Measurements from ENCODE around the gene KRTAP5-5.
A peak's percentile ranks its signal among the peaks of the same experiment; 100 is the strongest.

Gene KRTAP5-5

DNA sequence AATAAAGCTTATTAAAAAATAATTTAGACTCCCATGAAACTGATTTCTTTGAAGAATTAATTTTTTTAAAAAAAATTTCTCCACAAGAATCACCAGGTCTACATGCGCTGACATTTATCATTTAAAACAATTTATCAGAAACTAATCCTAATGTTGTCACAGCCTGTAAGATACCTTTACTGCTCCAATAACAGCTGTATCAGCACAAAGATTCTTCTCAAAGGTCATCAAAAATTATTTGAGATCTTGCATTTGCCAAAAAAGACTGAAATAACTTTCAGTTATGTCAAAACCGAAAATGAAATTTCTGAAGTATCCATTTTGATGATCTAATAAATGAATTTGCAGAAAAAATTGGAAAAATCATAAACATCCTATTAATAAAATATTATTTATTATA, 8.1 kb downstream of the KRTAP5-5 start:
- H3K4me3 ChIP-seq (ENCODE audit: low read length in 2 of 2) = no peak overlapping the region
- H4K91ac ChIP-seq (ENCODE audit: low read depth, low read length, poor library complexity) = no peak overlapping the region
- H3K4ac ChIP-seq (ENCODE audit: low read length) = no peak overlapping the region
- no peak overlapping the region for H2BK15ac ChIP-seq (ENCODE audit: low read length)
- no peaks in the 10 kb centered on the region for H3K4me1 ChIP-seq (ENCODE audit: control insufficient read depth in 2 of 2, insufficient read depth in 1 of 2, low read depth in 1 of 2, low read length in 2 of 2)
- DNase-seq (ENCODE audit: low spot score) = no peak
- H3K9me3 ChIP-seq (replicated peaks in 1 of 2; ENCODE audit: control insufficient read depth in 2 of 2, insufficient read depth in 1 of 2, low read depth in 1 of 2, low read length in 2 of 2) = no peaks in the 10 kb centered on the region
- H3K36me3 ChIP-seq (replicated peaks in 1 of 2; ENCODE audit: control insufficient read depth in 2 of 2, insufficient read depth in 2 of 2, low read length in 2 of 2) = no peaks in the 10 kb centered on the region
- H3K9ac ChIP-seq (ENCODE audit: low read depth, low read length, poor library complexity) = no peak overlapping the region
- H3K4me2 ChIP-seq (ENCODE audit: insufficient read depth, low read length, poor library complexity, severe bottlenecking) = no peak overlapping the region
- H3K27me3 ChIP-seq (ENCODE audit: control insufficient read depth in 3 of 3, insufficient read depth in 3 of 3, low read depth in 1 of 3, low read length in 3 of 3) = peaks cover 0 to 39% (median 0%) of the 10 kb centered on the region in 3 experiments
- no peak overlapping the region for H2BK120ac ChIP-seq (ENCODE audit: low read depth, low read length)
- no peak overlapping the region for H2AFZ ChIP-seq (ENCODE audit: low read length)
- no peak overlapping the region for H3K18ac ChIP-seq (ENCODE audit: low read length)
- H2BK12ac ChIP-seq (ENCODE audit: low read length) = no peak overlapping the region
- no peaks in the 10 kb centered on the region for H3K79me1 ChIP-seq (ENCODE audit: low read depth, low read length)
- no CpG with 5 or more reads among the region's 2 CpGs for WGBS, 2 donors (ENCODE audit: extremely low coverage in 2 of 2, insufficient read length in 2 of 2, insufficient replicate concordance in 1 of 2)
- H4K8ac ChIP-seq (ENCODE audit: low read depth, low read length) = no peak overlapping the region
- H2BK5ac ChIP-seq (ENCODE audit: low read length) = no peak overlapping the region
- no peak overlapping the region for H3K23ac ChIP-seq (ENCODE audit: low read depth, low read length, poor library complexity)
- no peak overlapping the region for H3K27ac ChIP-seq (replicated peaks; ENCODE audit: low read length)
- H2AK5ac ChIP-seq (ENCODE audit: low read depth, low read length) = no peak overlapping the region
- H3K14ac ChIP-seq (ENCODE audit: low read length) = no peak overlapping the region

DNA sequence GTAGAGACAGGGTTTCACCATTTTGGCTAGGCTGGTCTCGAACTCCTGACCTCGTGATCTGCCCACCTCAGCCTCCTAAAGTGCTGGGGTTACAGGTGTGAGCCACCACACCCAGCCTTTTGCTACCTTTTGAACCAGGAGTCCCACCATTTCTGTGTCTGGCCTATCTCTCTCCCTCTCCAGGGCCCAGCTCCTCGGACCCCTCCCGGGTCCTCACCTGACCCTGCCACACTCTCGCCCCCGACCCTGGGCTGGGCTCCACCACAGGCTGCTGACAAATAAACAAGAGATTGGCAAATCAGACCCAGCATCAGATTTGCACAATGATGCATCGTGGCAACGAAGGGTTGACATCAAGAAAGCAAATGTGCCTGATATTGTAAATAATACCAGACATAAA, 8.8 kb downstream of the KRTAP5-5 start:
- no peak for DNase-seq (ENCODE audit: low spot score)
- Histone ChIP-seq H2BK5ac (ENCODE audit: low read length) (no peak overlapping the region), H3K27me3 (ENCODE audit: control insufficient read depth in 3 of 3, insufficient read depth in 3 of 3, low read depth in 1 of 3, low read length in 3 of 3) (peaks cover 0 to 41% (median 0%) of the 10 kb centered on the region in 3 experiments), H3K14ac (ENCODE audit: low read length) (no peak overlapping the region), H3K18ac (ENCODE audit: low read length) (no peak overlapping the region), H2BK120ac (ENCODE audit: low read depth, low read length) (no peak overlapping the region), H3K4me3 (ENCODE audit: low read length in 2 of 2) (no peak overlapping the region), H2BK15ac (ENCODE audit: low read length) (no peak overlapping the region), H3K9ac (ENCODE audit: low read depth, low read length, poor library complexity) (no peak overlapping the region), H3K36me3 (replicated peaks in 1 of 2; ENCODE audit: control insufficient read depth in 2 of 2, insufficient read depth in 2 of 2, low read length in 2 of 2) (no peaks in the 10 kb centered on the region), H3K4me1 (ENCODE audit: control insufficient read depth in 2 of 2, insufficient read depth in 1 of 2, low read depth in 1 of 2, low read length in 2 of 2) (no peaks in the 10 kb centered on the region), H4K91ac (ENCODE audit: low read depth, low read length, poor library complexity) (no peak overlapping the region), H3K4ac (ENCODE audit: low read length) (no peak overlapping the region), H2AFZ (ENCODE audit: low read length) (no peak overlapping the region), H3K27ac (replicated peaks; ENCODE audit: low read length) (no peak overlapping the region), H3K9me3 (replicated peaks in 1 of 2; ENCODE audit: control insufficient read depth in 2 of 2, insufficient read depth in 1 of 2, low read depth in 1 of 2, low read length in 2 of 2) (no peaks in the 10 kb centered on the region), H2AK5ac (ENCODE audit: low read depth, low read length) (no peak overlapping the region), H3K23ac (ENCODE audit: low read depth, low read length, poor library complexity) (no peak overlapping the region), H3K79me1 (ENCODE audit: low read depth, low read length) (no peaks in the 10 kb centered on the region), H2BK12ac (ENCODE audit: low read length) (no peak overlapping the region), H4K8ac (ENCODE audit: low read depth, low read length) (no peak overlapping the region), H3K4me2 (ENCODE audit: insufficient read depth, low read length, poor library complexity, severe bottlenecking) (no peak overlapping the region)
- WGBS, 2 donors (ENCODE audit: extremely low coverage in 2 of 2, insufficient read length in 2 of 2, insufficient replicate concordance in 1 of 2) = no CpG with 5 or more reads among the region's 8 CpGs

DNA sequence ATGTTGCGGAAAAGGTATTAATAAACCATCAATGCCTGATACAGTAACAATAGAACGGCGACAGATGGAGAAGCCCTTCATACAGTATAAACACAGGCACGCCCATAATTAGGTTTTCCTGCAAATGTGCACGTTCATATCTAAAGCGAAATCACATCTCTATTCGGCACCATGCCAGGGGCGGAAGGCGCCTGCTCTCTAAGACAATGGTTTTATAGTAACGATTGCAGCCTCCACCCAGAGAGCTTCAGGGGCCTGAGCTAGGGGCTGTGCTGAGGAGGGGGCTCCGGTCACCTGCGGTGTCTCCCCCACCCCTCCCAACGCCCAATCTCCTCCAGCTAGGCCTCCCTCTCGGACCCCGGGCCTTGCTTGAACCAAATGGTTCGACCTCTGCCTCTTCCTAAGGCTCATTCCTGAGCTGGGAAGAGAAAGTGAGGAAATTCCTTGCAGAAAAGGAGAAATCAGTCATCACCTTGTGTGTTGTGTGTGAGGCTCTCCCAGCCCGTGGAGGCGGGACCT, 9.6 kb downstream of the KRTAP5-5 start:
- H3K27ac ChIP-seq (replicated peaks; ENCODE audit: low read length) = no peak overlapping the region
- WGBS, 2 donors (ENCODE audit: extremely low coverage in 2 of 2, insufficient read length in 2 of 2, insufficient replicate concordance in 1 of 2) = no CpG with 5 or more reads among the region's 18 CpGs
- H3K36me3 ChIP-seq (replicated peaks in 1 of 2; ENCODE audit: control insufficient read depth in 2 of 2, insufficient read depth in 2 of 2, low read length in 2 of 2) = no peaks in the 10 kb centered on the region
- no peak overlapping the region for H2BK5ac ChIP-seq (ENCODE audit: low read length)
- no peaks in the 10 kb centered on the region for H3K4me1 ChIP-seq (ENCODE audit: control insufficient read depth in 2 of 2, insufficient read depth in 1 of 2, low read depth in 1 of 2, low read length in 2 of 2)
- no peak overlapping the region for H3K4me3 ChIP-seq (ENCODE audit: low read length in 2 of 2)
- H4K8ac ChIP-seq (ENCODE audit: low read depth, low read length) = no peak overlapping the region
- no peak overlapping the region for H3K14ac ChIP-seq (ENCODE audit: low read length)
- no peak for DNase-seq (ENCODE audit: low spot score)
- H2BK120ac ChIP-seq (ENCODE audit: low read depth, low read length) = no peak overlapping the region
- H3K9me3 ChIP-seq (replicated peaks in 1 of 2; ENCODE audit: control insufficient read depth in 2 of 2, insufficient read depth in 1 of 2, low read depth in 1 of 2, low read length in 2 of 2) = no peaks in the 10 kb centered on the region
- H4K91ac ChIP-seq (ENCODE audit: low read depth, low read length, poor library complexity) = no peak overlapping the region
- H3K4me2 ChIP-seq (ENCODE audit: insufficient read depth, low read length, poor library complexity, severe bottlenecking) = no peak overlapping the region
- H3K4ac ChIP-seq (ENCODE audit: low read length) = no peak overlapping the region
- no peak overlapping the region for H2BK12ac ChIP-seq (ENCODE audit: low read length)
- no peak overlapping the region for H3K18ac ChIP-seq (ENCODE audit: low read length)
- H3K9ac ChIP-seq (ENCODE audit: low read depth, low read length, poor library complexity) = peak overlapping the region; percentile 75
- H2AFZ ChIP-seq (ENCODE audit: low read length) = no peak overlapping the region
- H2AK5ac ChIP-seq (ENCODE audit: low read depth, low read length) = no peak overlapping the region
- no peak overlapping the region for H2BK15ac ChIP-seq (ENCODE audit: low read length)
- peaks cover 0 to 41% (median 0%) of the 10 kb centered on the region in 3 experiments for H3K27me3 ChIP-seq (ENCODE audit: control insufficient read depth in 3 of 3, insufficient read depth in 3 of 3, low read depth in 1 of 3, low read length in 3 of 3)
- no peaks in the 10 kb centered on the region for H3K79me1 ChIP-seq (ENCODE audit: low read depth, low read length)
- H3K23ac ChIP-seq (ENCODE audit: low read depth, low read length, poor library complexity) = no peak overlapping the region

DNA sequence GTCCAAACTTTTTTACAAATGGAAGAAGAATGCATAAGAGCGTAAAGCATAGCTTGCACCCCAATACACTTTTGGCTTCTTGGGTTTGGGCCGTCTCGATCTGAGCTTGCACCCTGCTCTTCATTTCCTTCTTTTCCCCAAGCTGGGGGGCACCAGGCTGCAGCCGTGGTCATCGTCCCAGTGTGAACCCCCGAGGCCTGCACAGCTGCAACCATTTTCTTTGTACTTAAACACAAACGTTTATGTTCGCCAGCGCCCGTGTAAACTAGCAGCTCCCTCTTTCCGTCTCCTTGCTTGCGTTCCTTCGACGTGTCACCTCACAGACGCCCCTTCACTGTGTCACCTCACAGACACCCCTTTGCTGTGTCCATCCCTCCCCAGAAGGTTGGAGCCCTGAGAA, 10.1 kb downstream of the KRTAP5-5 start:
- Histone ChIP-seq H3K4me1 (ENCODE audit: control insufficient read depth in 2 of 2, insufficient read depth in 1 of 2, low read depth in 1 of 2, low read length in 2 of 2) (no peaks in the 10 kb centered on the region), H3K9ac (ENCODE audit: low read depth, low read length, poor library complexity) (no peak overlapping the region)

More for the DNA sequence above, 10.1 kb downstream of the KRTAP5-5 start:
- no peak overlapping the region for H2AFZ ChIP-seq (ENCODE audit: low read length)
- no peak overlapping the region for H3K4ac ChIP-seq (ENCODE audit: low read length)
- H2BK12ac ChIP-seq (ENCODE audit: low read length) = no peak overlapping the region
- H2BK5ac ChIP-seq (ENCODE audit: low read length) = no peak overlapping the region
- H3K36me3 ChIP-seq (replicated peaks in 1 of 2; ENCODE audit: control insufficient read depth in 2 of 2, insufficient read depth in 2 of 2, low read length in 2 of 2) = no peaks in the 10 kb centered on the region
- no peak overlapping the region for H3K14ac ChIP-seq (ENCODE audit: low read length)
- no peak overlapping the region for H3K27ac ChIP-seq (replicated peaks; ENCODE audit: low read length)
- H3K23ac ChIP-seq (ENCODE audit: low read depth, low read length, poor library complexity) = no peak overlapping the region
- H4K8ac ChIP-seq (ENCODE audit: low read depth, low read length) = no peak overlapping the region
- H3K9me3 ChIP-seq (replicated peaks in 1 of 2; ENCODE audit: control insufficient read depth in 2 of 2, insufficient read depth in 1 of 2, low read depth in 1 of 2, low read length in 2 of 2) = no peaks in the 10 kb centered on the region
- H4K91ac ChIP-seq (ENCODE audit: low read depth, low read length, poor library complexity) = no peak overlapping the region
- H3K18ac ChIP-seq (ENCODE audit: low read length) = no peak overlapping the region
- peaks cover 0 to 46% (median 0%) of the 10 kb centered on the region in 3 experiments for H3K27me3 ChIP-seq (ENCODE audit: control insufficient read depth in 3 of 3, insufficient read depth in 3 of 3, low read depth in 1 of 3, low read length in 3 of 3)
- H2AK5ac ChIP-seq (ENCODE audit: low read depth, low read length) = no peak overlapping the region
- H3K4me3 ChIP-seq (ENCODE audit: low read length in 2 of 2) = no peak overlapping the region
- no peak overlapping the region for H2BK120ac ChIP-seq (ENCODE audit: low read depth, low read length)
- no peak for DNase-seq (ENCODE audit: low spot score)
- no CpG with 5 or more reads among the region's 15 CpGs for WGBS, 2 donors (ENCODE audit: extremely low coverage in 2 of 2, insufficient read length in 2 of 2, insufficient replicate concordance in 1 of 2)
- no peak overlapping the region for H2BK15ac ChIP-seq (ENCODE audit: low read length)
- no peak overlapping the region for H3K4me2 ChIP-seq (ENCODE audit: insufficient read depth, low read length, poor library complexity, severe bottlenecking)
- no peaks in the 10 kb centered on the region for H3K79me1 ChIP-seq (ENCODE audit: low read depth, low read length)
